GM19324 (cell line): Measurements from ENCODE around the gene ABHD5.

Experiments used
- ATAC-seq: cut with Tn5 transposase; IDR thresholded peaks from one replicate; pipeline ENCODE4 v1.9.1; 2021; ENCODE audit warnings: mild to moderate bottlenecking, moderate library complexity; ENCODE audit not compliant: unreplicated experiment, low FRiP score

Gene ABHD5

GRCh38 chr3:43753741-43754715 is 63.3 kb downstream of the ABHD5 start:
- no peak for ATAC-seq

GRCh38 chr3:43755516-43756200 is 64.9 kb downstream of the ABHD5 start:
- ATAC-seq: no peak

- ATAC-seq: no peak
Measured at GRCh38 chr3:43757666-43758321, 67.1 kb downstream of the ABHD5 start.

- no peak for ATAC-seq
Measured at GRCh38 chr3:43758592-43759225, 68.0 kb downstream of the ABHD5 start.

GRCh38 chr3:43759297-43759782 is 68.6 kb downstream of the ABHD5 start:
- ATAC-seq: no peak

- ATAC-seq: no peak
Measured at GRCh38 chr3:43759938-43760337, 69.2 kb downstream of the ABHD5 start.

- no peak for ATAC-seq
Measured at GRCh38 chr3:43760938-43761337, 70.2 kb downstream of the ABHD5 start.

- no peak for ATAC-seq
Measured at GRCh38 chr3:43762451-43762850, 71.7 kb downstream of the ABHD5 start.

GRCh38 chr3:43764056-43764455 is 73.3 kb downstream of the ABHD5 start:
- no peak for ATAC-seq

- no peak for ATAC-seq
Measured at GRCh38 chr3:43764471-43764870, 73.7 kb downstream of the ABHD5 start.

- ATAC-seq: no peak
Measured at GRCh38 chr3:43765521-43765971, 74.8 kb downstream of the ABHD5 start.

GRCh38 chr3:43766672-43767465 is 76.1 kb downstream of the ABHD5 start:
- ATAC-seq: no peak

GRCh38 chr3:43768381-43768973 is 77.7 kb downstream of the ABHD5 start:
- ATAC-seq: no peak

- ATAC-seq: no peak
Measured at GRCh38 chr3:43769097-43769884, 78.6 kb downstream of the ABHD5 start.

- ATAC-seq: no peak
Measured at GRCh38 chr3:43769885-43770425, 79.2 kb downstream of the ABHD5 start.

GRCh38 chr3:43770426-43771103 is 79.8 kb downstream of the ABHD5 start:
- no peak for ATAC-seq

GRCh38 chr3:43771610-43772009 is 80.9 kb downstream of the ABHD5 start:
- ATAC-seq: no peak
